Keratinocyte (primary cell): Measurements from ENCODE around the gene ATL1.

Source experiments
- CTCF ChIP-seq, 3 experiments: IDR thresholded peaks in 1 of 3; conservative IDR thresholded peaks in 1 of 3; optimal IDR thresholded peaks in 1 of 3; 2 replicates in 2 of 3; 3 replicates in 1 of 3; pipeline versions ENCODE3 to v1.5.1; 2011; ENCODE audit warnings: low read length in 3 of 3, mild to moderate bottlenecking in 3 of 3, moderate library complexity in 2 of 3, control low read depth in 1 of 3, inconsistent platforms in 1 of 3; ENCODE audit not compliant: insufficient read depth in 2 of 3; ENCODE audit errors: extremely low read depth in 1 of 3
- EZH2 ChIP-seq: IDR thresholded peaks from one replicate; pipeline ENCODE4 v1.6.1; 2012; ENCODE audit warnings: inconsistent platforms, mild to moderate bottlenecking, low read length, moderate library complexity

- TF ChIP-seq CTCF (optimal IDR thresholded peaks at IDR 0.05 in 1 of 3, IDR thresholded peaks at IDR 0.05 in 1 of 3, conservative IDR thresholded peaks at IDR 0.05 in 1 of 3; ENCODE audit: extremely low read depth in 1 of 3, insufficient read depth in 2 of 3, low read length in 3 of 3) (no peak), EZH2 (no peak)
Observed at GRCh38 chr14:50667996-50668825, 108.3 kb downstream of the ATL1 start, which contains the start of gene SAV1.
